ENCODE measurements around the gene KIF6. TPM values are rescaled to one million over a fixed set of nuclear protein-coding genes. Genes with fewer than 3 reads are reported as not detected.
"Not testable (repeated sequence)": the region's sequence is repeated elsewhere in the genome, so short reads cannot be mapped to it uniquely, and the experiment has no call there.

KIF6 gene
- polyA plus RNA-seq, 12 donors = 1.1 to 2.1 (median 1.6) TPM; not detected in 2

DNA sequence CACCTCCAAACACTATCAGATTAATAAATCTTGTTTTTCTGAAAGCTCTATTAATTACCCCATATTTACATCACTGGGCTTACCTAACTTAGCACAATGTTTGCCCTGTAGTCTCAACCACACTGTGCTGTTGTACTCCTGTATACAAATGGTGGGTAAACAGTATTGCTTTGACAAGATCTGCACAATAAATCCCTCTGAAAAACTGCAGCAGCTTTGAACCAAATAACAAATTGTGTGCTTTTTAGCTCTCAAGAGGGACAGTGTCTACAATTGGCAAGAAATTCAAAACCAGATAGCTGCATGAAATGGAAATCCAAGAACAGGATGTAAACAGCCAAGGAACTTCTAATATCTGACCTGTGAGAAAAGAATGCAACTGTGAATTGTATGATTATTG is 10.4 kb downstream of the KIF6 start:
- no peak for DNase-seq

- DNase-seq = no peak
These were observed 17.1 kb downstream of the KIF6 start for GRCh38 chr6:39707962-39708683.

GRCh38 chr6:39706819-39707335 is 18.3 kb downstream of the KIF6 start:
- no peak for DNase-seq

- no peak for DNase-seq
These were observed 22.9 kb downstream of the KIF6 start for GRCh38 chr6:39702265-39702664.

GRCh38 chr6:39700362-39700761 is 24.8 kb downstream of the KIF6 start:
- no peak for DNase-seq

- DNase-seq = no peak
These were observed 26.4 kb downstream of the KIF6 start for GRCh38 chr6:39698789-39699188.

DNA sequence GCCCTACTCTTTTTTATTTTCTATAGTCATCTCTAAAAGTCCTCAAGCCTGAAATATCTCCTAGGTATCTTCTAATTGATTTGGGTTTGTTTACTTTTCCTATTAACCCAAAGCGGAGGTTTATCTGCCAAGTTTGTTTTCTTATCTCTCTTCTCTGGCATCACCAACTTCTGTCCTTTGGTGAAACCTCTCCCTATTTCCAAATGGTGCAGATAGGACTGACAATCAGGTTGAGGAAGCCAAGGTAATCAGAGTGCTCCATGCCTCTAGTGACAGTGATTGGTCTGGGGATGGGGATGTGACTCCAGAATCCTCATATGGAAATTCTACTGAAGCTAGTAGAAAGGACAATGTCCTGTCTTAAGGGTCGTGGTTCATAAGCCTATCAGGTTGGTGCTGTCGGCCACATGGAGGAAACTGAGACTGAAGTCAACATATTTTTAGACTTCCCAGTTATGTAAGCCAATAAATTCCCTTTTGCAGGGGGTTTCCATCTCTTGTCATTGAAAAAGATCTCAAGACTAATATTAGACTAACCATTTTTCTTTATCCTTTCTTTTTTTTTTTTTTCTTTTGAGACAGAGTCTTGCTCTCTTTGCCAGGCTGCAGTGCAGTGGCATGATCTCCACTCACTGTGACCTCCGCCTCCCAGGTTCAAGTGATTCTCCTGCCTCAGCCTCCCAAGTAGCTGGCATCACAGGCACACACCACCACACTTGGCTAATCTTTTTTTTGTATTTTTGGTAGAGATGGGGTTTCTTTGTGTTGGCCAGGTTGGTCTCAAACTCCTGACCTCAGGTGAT is 28.0 kb downstream of the KIF6 start:
- no peak for DNase-seq

DNA sequence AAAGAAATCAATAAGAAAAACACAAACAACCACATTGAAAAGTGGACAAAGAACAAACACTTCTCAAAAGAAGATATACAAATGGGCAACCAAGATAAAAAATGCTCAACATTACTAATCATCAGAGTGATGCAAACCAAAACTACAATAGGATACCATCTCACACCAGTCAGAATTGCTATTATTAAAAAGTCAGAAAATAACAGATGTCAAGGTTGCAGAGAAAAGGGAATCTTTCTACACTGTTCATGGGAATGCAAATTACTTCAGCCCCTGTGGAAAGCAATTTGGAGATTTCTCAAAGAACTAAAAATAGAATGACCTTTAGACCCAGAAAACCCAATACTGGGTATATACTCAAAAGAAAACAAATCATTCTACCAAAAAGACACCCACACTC is 29.8 kb downstream of the KIF6 start:
- DNase-seq = no peak

DNA sequence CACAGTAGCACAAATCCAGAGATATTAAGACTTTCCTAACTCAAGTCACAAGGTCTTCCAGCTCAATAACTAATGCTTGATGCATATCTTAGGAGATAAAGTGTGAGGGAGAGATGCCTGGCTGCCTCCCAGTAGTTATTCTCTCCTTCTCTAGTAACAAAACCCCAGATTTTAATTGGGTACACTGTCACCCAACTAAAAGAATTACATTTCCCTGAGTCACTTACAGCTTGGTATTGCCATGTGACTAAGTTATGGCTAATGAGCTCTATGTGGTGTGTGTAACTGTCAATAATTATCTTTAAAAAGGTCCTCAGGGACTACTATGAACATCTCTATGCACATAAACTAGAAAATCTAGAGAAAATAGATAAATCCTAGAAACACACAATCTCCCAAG is 32.0 kb downstream of the KIF6 start:
- no peak for DNase-seq

GRCh38 chr6:39688494-39688893 is 36.7 kb downstream of the KIF6 start:
- no peak for DNase-seq

DNA sequence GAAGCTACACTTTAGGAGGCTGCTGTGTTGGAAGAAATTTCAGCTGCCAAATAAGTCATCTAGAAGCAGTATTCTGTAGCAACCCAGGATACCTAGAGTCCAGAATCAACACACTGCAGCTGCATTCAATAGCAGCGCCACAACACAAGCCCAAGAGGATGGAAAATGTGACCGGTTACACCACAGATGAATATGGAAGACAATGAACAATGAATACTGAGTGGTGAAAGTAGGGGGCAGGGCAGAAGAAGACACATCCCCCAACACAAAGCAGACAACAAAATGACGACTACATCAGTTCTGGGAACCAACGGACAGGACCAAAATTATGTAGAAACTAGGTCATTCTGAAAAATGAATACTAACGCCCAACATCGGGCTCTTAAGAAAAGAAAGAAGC is 38.2 kb downstream of the KIF6 start:
- DNase-seq = no peak

DNA sequence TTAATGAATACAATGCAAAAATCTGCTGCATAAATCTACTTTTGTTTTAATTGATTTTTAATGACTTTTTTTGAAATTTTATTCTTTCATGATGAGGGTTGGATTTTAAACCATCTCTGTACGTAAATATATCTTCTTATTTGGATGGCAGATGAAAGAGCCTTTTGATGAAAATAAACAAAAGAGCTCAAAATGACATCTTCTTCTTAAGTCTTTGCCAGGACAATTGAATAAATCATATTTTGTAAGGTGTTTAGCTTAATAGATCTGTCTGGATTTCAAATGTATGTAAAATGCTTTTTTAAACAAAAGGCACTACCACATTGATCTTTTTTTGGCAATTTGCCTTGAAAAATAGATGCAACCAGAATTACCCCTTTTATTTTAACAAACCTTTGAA is 39.3 kb downstream of the KIF6 start:
- no peak for DNase-seq

DNA sequence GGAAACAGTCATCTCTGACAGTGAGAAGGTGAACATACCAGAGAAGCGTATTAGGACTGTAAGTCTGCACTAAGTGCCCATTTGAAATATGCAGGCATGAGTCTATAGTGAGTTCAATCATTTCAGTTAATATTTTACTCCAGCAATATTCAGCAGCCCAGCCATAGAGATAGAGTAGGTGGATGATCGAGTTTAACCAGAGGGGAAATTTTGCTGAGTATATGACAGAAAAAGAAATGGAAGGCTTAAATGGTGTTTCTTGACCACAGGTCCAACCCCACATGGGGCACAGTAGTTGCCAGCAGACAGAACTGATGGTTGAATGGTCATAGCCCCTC is 39.8 kb downstream of the KIF6 start:
- DNase-seq = no peak

GRCh38 chr6:39684790-39685488 is 40.3 kb downstream of the KIF6 start:
- DNase-seq = no peak

DNA sequence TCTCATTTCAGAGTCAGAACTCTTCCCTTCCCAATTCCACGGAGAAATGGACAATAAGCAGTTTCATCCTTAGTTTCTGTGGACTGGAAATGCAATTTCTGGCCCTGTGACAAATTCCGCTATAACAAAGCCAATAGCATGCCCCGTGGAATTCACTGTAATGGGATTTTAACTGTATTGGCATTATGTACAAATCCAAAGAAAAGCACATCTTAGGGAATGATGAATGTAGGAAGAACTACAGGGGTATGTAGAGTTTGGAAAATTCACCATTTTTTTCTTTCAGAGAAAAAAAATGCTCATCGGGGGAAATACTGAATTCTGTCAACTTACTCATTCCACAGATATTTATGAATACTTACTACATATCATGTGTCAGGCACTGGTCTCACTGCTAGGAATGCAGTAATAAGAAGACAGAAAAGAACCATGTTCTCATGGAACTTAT is 43.5 kb downstream of the KIF6 start:
- peak; percentile 67 for DNase-seq

GRCh38 chr6:39678914-39679313 is 46.3 kb downstream of the KIF6 start:
- no peak for DNase-seq

GRCh38 chr6:39677318-39677717 is 47.9 kb downstream of the KIF6 start:
- DNase-seq = not testable (repeated sequence)

DNA sequence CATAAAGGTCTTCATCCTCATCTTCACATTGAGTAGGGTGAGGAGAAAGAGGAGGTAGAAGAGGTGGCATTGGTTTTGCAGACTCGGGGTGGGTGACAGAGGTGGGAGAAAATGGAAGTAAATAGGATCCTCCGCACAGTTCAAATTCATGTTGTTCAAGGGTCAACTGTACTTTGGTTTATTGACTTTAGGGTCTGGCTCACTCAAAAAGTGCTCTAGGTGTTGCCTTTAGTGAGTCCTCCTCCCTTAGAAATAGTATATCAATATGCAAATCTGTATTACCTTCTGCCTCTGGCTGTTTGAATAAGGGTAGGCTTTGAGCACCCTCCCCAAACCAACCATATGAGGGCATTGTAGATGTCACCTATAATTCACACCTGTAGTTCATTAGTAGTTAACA is 54.7 kb downstream of the KIF6 start:
- no peak for DNase-seq

DNA sequence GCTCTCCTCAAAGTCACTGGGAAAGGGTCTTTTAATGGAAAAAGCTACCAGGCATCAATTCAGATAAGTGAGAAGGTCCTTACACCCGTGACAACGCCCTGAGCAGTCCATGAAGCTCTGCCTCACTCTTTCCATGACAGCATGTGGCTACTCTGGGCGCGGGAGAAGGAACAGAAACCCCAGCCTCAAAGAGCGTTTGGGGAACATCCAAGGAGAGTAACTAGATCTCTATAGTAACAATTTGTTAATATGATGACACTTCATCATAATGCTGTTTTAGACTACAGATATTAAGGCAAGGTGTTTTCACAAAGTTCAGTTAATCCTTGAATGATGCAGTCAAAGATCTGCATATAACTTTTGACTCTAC is 55.2 kb downstream of the KIF6 start:
- DNase-seq = no peak

DNA sequence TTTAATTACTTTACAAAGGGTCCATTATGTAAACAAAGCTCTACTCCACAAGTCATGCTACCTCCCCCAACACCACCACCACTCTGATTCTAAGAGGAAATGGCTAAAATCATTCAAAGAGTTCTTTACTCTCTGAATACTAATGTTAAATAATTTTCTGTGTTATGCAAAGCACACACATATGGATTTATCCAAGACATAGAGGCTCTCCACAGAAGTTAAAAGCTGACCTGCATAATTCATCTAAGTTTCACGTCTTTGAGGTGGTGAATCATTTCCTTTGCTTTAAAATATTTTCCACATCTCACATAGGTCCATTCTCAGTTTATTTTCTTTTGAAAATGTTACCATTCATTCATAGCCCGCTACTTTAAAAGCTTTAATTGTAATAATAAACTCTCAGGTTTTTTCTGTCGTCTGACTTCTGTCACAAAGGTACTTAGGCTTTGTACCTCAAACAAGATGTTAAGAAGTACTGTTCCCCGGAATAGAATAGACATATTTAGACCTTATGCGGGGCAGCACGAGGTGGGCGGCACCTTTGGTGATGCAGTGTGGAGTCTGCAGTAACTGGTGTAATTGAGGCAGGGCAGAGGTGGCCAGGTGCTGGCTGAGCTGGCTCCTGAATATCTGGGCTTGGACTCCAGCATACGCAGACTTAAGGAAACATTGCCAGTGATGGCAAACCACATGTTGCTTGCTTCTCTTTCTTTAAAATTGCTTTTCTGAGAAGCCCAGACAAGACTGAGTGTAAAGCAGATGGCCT is 55.8 kb downstream of the KIF6 start:
- no peak for DNase-seq

- DNase-seq = no peak
These were observed 58.3 kb downstream of the KIF6 start for GRCh38 chr6:39666706-39667489.

Measured in muscle of arm (tissue), 12 donors.